HG02642 (cell line): ENCODE results near the gene GP1BA.
A peak's percentile ranks its signal among the peaks of the same experiment; 100 is the strongest.

Experiments used
- ATAC-seq: cut with Tn5 transposase; IDR thresholded peaks from one replicate; pipeline ENCODE4 v1.9.1; 2021; ENCODE audit warnings: mild to moderate bottlenecking; ENCODE audit not compliant: unreplicated experiment, poor library complexity

The GP1BA gene

DNA sequence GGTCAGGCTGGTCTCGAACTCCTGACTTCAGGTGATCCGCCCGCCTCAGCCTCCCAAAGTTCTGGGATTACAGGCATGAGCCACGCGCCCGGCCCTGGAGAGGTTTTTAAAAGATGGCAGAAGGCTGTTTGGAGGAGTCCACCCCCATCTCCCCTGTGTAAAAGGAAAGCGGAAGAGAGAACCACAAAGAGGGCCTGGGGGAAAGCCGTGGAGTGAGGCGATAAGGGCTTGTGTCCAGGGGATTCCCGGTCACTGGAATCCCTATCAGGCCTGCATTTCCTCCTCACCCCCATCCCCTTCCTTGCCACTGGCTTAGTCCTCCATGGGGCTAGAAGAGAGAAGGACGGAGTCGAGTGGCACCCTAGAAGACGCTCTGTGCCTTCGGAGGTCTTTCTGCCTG, at the start of gene GP1BA:
Gene GP1BA (plus strand): TSS at position 315 of the 400 bp plus-strand sequence. CDS start 328 bp downstream, outside the sequence.
- no peak for ATAC-seq

DNA sequence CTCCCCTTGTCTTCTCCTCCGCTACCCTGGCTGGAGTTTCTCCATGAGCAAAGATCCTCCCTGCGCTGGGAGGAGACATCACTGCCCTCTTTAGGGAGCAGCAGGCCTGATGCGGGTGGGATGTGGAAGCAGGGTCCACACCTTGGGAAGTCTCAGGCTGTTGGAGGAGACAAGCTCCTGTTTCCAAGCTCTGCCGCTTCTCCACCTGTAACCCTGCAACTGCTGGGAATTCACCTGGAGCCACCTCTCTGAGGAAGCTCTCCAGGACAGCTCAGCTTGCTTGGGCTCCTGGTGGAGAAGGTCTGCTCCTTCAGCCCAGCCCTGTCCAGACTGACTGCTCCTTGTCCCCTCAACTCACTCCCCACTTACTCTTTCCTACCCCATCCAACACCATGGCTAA, 47.6 kb upstream of the GP1BA start:
- ATAC-seq, result no peak

DNA sequence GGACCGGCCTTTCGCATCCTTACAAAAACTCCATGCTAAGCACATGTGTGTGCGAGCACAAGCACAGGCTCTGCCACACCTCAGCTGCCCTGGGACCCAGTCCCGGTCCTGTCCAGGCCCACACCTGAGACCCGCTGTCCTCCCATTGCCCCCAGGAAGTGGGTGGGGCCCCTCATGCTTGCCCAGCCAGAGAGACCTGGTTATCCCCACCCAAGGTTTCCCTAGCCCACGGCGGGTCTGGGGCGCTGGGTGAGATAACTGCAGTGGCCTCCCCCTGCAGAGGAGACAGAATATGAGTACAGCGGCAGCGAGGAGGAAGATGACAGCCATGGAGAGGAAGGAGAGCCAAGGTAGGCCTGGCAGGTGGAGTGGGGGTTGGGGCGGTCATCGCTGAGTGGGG, 45.2 kb upstream of the GP1BA start:
- ATAC-seq, result no peak

DNA sequence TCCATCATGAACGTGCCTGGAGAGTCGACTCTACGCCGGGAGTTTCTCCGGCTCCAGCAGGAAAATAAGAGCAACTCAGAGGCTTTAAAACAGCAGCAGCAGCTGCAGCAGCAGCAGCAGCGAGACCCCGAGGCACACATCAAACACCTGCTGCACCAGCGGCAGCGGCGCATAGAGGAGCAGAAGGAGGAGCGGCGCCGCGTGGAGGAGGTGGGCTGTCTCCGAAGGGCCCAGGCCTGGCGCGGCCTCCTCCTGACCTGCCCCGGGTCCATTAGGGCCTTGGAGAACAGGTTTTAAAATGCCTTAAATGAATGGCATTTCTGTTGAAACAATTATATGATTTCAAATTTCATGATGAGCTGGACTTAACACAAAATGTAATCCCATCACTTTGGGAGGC, 44.5 kb upstream of the GP1BA start:
- no peak for ATAC-seq

DNA sequence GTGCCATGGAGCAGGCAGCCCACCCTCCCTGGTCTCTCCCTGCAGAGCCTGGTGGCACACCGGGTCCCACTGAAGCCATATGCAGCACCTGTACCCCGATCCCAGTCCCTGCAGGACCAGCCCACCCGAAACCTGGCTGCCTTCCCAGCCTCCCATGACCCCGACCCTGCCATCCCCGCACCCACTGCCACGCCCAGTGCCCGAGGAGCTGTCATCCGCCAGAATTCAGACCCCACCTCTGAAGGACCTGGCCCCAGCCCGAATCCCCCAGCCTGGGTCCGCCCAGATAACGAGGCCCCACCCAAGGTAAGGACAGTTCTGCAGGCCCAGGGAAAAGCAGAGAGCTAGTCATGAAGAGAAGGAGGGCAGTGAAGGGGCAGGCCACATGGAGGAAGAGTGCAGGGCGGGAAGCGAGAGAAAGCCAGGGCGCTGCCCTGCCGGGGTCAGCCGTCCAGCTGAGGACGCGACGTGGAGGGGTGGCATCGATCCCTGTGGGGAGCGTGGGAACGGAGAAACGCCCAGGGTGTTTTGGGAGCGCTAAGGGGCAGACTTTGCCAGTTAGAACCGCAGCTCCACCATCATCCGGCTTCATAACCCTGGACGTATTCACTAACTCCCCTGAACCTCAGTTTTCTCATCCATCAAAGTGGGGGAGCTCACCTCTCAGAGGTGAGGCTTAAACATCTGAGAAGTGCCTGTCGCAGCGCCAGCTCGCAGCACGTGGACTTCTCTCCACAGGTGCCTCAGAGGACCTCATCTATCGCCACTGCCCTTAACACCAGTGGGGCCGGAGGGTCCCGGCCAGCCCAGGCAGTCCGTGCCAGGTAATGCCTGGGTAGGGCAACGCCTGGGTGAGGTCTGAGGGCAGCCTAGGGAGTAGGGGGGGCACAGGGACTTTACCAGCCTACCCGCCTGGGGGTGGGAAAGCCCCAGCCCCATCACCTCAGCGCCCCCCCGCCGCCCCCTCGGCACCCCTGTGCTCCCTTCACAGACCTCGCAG, 40.4 kb upstream of the GP1BA start:
- ATAC-seq, result no peak

DNA sequence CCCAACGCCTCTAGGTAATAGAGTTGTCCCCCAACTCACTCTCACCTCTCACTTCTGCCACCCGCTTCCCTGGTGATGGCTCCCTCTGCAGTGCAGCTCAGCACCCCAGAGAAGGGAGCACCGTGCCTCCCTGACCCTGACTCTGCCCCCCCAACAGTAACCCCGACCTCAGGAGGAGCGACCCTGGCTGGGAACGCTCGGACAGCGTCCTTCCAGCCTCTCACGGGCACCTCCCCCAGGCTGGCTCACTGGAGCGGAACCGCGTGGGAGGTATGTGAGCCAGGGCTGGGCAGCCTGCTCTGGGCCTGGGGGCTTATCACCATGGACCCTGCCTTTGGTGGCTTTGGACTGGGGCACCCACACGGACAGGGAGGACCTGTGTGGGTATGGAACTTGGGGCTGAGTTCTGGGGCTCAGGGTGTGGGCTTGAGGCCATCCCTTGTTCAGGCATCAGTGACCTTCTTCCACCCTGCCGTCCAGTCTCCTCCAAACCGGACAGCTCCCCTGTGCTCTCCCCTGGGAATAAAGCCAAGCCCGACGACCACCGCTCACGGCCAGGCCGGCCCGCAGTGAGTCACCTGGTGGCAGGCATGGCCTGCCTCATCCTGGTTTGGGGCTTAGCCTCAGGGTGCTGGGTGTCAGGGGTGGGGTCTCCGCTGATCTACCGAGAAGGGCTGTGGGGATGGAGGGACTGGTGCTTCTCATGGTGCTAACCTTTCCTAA, 39.4 kb upstream of the GP1BA start:
- no peak for ATAC-seq

DNA sequence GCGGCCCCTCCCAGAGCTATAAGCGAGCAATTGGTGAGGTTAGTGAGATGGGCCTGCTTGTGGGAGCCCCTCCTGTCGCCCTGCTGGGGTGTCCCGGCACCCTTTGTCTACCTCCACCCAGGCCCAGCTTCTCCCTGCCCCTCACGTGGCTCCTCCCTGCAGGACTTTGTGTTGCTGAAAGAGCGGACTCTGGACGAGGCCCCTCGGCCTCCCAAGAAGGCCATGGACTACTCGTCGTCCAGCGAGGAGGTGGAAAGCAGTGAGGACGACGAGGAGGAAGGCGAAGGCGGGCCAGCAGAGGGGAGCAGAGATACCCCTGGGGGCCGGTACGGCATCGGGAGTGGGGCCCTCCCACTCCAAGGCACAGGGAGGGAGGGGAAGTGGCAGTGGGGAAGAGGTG, 38.8 kb upstream of the GP1BA start:
- no peak for ATAC-seq

DNA sequence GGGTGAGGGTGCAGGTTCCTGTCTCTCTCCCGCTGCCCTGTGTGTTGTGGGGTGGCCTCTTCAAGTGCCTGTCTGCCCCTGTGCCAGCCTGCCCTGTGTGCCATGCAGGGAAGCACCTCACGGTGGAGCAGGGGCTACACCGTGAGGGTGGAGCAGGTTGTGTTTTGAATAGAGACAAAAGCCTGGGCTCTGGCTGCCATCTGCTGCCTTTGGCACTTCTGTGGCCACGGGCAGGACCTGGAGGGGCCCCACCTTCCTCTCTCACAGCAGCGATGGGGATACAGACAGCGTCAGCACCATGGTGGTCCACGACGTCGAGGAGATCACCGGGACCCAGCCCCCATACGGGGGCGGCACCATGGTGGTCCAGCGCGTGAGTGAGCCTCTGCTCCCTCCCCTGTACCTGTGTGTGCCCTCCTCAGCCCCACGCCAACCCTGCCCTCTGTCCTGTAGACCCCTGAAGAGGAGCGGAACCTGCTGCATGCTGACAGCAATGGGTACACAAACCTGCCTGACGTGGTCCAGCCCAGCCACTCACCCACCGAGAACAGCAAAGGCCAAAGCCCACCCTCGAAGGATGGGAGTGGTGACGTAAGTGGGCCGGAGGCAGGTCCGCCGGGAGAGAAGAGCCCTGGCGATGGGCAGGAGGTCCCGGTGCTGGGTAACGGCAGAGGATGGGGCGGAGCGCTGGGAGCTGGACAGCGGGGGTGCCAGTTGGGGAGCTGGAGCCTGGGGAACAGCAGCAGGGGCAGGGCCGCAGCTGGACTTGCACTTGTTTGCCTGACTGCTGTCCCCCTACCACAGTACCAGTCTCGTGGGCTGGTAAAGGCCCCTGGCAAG, 38.1 kb upstream of the GP1BA start:
- ATAC-seq, result no peak

DNA sequence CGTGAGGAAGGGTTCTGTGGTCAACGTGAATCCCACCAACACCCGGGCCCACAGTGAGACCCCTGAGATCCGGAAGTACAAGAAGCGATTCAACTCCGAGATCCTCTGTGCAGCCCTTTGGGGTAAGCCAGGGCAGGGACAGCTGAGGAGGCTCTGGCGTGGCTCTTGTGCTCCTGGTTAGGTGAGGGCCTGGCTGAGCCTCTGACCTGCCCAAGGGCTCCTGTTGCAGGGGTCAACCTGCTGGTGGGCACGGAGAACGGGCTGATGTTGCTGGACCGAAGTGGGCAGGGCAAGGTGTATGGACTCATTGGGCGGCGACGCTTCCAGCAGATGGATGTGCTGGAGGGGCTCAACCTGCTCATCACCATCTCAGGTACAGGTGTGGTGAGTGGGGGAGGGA, 37.0 kb upstream of the GP1BA start:
- ATAC-seq, result no peak

DNA sequence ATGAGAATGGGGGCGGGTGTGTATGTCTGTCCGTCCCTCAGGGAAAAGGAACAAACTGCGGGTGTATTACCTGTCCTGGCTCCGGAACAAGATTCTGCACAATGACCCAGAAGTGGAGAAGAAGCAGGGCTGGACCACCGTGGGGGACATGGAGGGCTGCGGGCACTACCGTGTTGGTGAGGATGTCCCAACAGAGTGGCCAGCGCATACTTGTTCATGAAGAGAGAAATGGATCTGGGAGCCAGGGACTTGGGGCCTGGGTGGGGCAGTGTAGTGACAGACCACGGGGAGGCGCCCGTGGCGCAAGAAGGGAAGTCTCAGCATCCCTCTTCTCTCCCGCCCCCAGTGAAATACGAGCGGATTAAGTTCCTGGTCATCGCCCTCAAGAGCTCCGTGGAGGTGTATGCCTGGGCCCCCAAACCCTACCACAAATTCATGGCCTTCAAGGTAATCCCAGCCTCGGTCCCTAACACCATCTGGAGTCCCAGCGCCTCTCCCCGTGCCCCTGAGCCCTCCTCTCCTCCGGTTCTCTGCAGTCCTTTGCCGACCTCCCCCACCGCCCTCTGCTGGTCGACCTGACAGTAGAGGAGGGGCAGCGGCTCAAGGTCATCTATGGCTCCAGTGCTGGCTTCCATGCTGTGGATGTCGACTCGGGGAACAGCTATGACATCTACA, 36.3 kb upstream of the GP1BA start:
- ATAC-seq, result no peak

DNA sequence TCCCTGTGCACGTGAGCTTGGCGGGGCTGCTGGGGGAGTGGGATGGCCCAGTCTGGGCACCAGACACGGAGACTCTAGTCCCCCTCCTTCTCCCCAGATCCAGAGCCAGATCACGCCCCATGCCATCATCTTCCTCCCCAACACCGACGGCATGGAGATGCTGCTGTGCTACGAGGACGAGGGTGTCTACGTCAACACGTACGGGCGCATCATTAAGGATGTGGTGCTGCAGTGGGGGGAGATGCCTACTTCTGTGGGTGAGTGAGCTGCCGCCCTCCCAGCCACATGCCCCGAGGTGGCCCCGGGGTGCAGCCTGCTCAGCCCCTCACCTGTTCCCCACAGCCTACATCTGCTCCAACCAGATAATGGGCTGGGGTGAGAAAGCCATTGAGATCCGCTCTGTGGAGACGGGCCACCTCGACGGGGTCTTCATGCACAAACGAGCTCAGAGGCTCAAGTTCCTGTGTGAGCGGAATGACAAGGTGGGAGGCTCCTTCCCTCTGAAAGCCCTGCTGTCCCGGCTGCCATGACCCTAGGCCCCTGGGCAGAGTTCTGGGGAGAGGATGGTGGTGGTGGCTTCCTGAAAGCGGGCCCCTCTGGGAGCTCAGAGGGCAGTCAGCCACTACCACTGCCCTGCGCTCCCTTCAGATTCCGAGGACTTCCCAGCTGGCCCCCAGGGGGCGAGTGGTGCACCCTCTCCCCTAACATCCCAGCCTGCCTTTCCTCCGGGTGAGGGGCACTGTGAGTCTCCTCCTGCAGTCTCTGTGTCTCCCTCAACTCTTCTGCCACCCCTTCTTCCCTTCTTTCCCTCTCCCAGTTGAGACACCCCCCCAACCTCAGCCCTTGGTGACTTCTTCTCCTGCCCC, 35.5 kb upstream of the GP1BA start:
- ATAC-seq, result no peak

DNA sequence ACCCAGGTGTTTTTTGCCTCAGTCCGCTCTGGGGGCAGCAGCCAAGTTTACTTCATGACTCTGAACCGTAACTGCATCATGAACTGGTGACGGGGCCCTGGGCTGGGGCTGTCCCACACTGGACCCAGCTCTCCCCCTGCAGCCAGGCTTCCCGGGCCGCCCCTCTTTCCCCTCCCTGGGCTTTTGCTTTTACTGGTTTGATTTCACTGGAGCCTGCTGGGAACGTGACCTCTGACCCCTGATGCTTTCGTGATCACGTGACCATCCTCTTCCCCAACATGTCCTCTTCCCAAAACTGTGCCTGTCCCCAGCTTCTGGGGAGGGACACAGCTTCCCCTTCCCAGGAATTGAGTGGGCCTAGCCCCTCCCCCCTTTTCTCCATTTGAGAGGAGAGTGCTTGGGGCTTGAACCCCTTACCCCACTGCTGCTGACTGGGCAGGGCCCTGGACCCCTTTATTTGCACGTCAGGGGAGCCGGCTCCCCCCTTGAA, 34.8 kb upstream of the GP1BA start:
- no peak for ATAC-seq

DNA sequence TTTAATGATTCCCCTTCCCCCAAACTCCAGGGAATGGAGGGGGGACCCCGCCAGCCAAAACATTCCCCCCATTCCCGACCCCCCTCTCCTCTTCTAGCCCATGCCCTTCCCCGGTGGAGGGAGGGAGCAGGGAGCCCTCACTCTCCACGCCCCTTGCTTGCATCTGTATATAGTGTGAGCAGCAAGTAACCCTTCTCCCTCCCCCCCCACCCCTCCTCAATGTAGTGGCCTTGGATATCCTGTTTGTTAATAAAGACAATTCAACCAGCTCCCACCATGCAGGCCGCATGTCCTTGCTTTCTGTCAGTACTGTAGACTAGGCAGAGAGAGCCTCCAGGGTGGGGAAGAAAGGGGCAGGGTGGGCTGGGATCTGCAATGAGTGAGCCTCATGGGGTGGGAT, 34.3 kb upstream of the GP1BA start:
- ATAC-seq, result no peak

DNA sequence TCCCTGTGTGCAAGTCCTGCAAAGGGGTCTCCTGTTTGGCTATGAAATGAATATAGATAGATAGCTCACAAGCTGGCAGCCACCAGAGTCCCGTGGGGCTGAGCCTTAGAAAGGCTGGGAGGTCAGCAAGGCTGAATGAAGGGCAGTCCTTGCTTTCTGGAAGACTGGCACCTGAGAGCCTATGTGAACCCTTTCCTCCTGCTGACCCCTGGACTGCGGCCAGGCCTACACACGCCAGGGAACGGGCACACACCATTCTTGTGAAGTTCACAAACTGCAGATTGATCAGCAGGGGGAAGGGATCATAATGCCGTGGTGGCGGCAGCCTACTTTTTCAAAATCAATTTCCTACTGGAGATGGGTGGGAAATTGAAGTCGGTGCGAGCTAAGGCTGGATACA, 33.7 kb upstream of the GP1BA start:
- ATAC-seq, result no peak

DNA sequence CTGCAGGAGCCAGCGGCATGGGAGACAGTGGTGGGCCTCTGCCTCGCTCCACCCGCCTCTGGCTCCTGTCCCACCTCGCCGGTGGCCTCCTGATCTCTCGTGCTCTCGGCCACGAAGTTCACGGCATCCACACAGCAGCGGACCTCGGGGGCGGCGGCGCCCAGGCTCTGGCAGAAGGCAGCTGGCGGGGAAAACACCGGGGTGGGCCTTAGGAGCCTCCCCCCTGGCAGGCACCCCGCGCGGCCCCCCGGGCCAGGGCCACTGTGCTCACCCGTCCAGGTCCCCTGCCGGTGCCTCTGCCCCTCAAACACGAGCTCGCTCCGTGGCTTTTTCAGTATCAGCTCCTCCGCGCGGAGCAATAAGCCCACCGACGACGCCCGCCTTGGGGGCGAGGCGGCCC, 33.1 kb upstream of the GP1BA start:
- ATAC-seq, result no peak

DNA sequence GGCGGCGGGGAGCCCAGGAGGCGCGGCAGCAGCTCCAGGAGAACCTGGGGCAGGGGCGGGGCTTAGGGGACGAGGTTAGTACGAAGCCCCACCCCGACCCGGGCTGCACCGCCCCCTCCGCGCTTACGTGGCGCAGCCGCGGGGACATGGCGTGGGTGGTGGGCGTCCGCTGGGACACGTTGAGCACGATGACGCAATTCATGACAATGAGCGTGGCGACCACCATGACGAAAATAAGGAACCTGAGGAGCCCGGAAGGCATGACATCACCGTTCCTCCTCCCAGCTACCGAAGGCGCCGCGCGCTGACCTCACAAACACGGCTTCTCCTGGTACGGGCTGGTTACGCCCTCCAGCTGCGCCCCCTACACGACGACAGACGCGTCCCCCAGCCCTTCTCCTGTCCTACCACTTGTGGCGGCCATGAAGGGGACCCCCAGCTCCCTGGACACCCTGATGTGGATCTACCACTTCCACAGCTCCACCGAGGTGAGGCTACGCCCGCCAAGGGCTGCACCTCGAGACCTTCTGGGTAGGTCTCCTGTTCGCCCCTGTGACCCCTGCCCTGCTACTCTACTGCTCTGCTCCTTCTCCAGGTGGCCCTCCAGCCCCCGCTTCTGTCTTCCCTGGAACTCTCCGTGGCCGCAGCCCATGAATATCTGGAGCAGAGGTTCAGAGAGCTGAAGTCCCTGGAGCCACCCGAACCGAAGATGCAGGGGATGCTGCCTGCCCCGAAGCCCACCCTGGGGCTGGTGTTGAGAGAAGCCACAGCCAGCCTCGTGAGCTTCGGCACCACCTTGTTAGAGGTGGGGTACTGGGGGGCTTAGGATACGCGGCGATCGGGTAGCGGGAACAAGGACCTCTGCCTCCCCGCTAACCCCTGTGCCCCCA, 32.5 kb upstream of the GP1BA start, which contains the start of gene C17orf107:
Gene C17orf107 (plus strand): TSS at position 196 of the 890 bp plus-strand sequence. CDS start 227 bp downstream, at position 423.
- peak; percentile 60 for ATAC-seq

DNA sequence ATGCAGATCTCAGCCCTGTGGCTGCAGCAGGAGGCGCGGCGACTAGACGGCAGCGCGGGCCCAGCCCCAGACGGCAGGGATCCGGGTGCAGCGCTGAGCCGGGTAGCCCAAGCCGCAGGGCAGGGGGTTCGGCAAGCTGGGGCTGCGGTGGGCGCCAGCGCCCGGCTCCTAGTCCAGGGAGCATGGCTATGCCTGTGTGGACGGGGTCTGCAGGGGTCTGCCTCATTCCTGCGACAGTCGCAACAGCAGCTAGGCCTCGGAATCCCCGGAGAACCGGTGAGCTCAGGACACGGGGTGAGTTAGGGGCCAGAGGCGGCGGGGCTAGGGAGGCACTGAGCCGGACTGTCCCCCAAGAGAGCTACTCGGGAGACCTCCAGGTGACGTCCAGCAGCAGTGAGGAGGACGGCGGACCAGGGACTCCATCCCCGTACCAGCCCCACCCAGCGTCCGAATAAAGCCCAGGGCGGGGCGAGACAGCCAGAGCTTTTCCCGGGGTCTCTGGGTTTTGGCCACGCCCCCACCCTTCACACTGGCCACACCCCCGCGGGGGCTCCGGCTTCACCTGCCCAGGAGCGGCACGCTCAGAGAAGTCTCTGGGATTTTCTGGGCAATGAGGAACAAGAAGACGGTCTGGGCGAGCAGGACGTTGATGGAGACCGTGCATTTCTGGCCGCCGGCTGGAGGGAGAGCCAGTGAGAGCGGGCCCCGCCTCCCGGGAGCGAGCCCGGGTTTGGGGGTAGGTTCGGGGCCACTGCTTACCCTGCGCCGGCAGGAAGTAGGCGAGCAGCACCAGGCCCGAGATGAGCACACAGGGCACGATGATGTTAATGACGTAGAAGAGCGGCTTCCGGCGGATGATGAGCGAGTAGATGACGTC, 31.6 kb upstream of the GP1BA start:
- ATAC-seq, result no peak
